Uterus (tissue), 2 donors: ENCODE results near the gene EPHA8.

Experiments used
- CTCF ChIP-seq, 4 experiments: fragments of 200-600 bp in 2 of 4; fragments of 450-650 bp in 2 of 4; sonication (generic) in 2 of 4; IDR thresholded peaks; one replicate each; pipeline ENCODE4 v1.5.1; 2016 to 2019; ENCODE audit warnings: antibody characterized with exemption in 4 of 4, mild to moderate bottlenecking in 2 of 4, moderate library complexity in 1 of 4
- POLR2A ChIP-seq, 2 donors: fragments of 450-650 bp; IDR thresholded peaks; one replicate each; pipeline ENCODE4 v1.6.1; 2016; ENCODE audit warnings: antibody characterized with exemption in 2 of 2, mild to moderate bottlenecking in 1 of 2, moderate library complexity in 1 of 2

- TF ChIP-seq CTCF (IDR thresholded peaks at IDR 0.05) (no peak), POLR2A (IDR thresholded peaks at IDR 0.05) (no peak)
Measured at GRCh38 chr1:22555371-22555656, 8.0 kb upstream of the EPHA8 start.
